ENCODE data around the gene ANOS1. TPM values are rescaled to one million over a fixed set of nuclear protein-coding genes. Genes with fewer than 3 reads are reported as not detected.

ANOS1 gene
- total RNA-seq, 1 donor from 2014 or later: 19.9 TPM

DNA sequence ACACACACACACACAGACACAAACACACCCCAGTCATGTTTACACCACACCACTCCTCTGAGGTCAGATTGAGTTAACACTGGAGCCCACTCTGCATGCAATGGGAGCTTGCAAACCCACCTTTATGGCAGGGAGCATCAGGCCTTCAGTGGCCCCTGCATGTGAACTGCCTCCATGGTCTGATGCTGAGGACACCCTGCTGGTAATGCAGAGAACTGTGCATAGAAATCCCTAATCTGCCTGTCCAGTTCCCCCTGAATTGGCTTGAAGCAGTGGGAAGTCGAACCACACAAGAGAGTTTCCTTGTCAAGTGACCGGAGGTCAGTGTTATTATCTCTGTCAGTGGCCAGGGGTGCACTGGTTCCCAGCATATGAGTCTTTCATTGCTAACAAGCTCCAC, 59.8 kb downstream of the ANOS1 start:
- no peak overlapping the region for H3K27ac Mint-ChIP-seq
- H3K4me1 Mint-ChIP-seq (ENCODE audit: unreplicated experiment): peaks cover 7% of the 10 kb centered on the region
- no peaks in the 10 kb centered on the region for H3K27me3 Mint-ChIP-seq
- TF ChIP-seq, protein P1, sequence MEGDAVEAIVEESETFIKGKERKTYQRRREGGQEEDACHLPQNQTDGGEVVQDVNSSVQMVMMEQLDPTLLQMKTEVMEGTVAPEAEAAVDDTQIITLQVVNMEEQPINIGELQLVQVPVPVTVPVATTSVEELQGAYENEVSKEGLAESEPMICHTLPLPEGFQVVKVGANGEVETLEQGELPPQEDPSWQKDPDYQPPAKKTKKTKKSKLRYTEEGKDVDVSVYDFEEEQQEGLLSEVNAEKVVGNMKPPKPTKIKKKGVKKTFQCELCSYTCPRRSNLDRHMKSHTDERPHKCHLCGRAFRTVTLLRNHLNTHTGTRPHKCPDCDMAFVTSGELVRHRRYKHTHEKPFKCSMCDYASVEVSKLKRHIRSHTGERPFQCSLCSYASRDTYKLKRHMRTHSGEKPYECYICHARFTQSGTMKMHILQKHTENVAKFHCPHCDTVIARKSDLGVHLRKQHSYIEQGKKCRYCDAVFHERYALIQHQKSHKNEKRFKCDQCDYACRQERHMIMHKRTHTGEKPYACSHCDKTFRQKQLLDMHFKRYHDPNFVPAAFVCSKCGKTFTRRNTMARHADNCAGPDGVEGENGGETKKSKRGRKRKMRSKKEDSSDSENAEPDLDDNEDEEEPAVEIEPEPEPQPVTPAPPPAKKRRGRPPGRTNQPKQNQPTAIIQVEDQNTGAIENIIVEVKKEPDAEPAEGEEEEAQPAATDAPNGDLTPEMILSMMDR (conservative IDR thresholded peaks at IDR 0.05): peak; percentile 65
- H3K36me3 Mint-ChIP-seq: no peaks in the 10 kb centered on the region
- no peaks in the 10 kb centered on the region for H3K9me3 Mint-ChIP-seq
- no peak overlapping the region for H3K4me3 Mint-ChIP-seq
- DNase-seq (ENCODE audit: extremely low spot score, unreplicated experiment): no peak

DNA sequence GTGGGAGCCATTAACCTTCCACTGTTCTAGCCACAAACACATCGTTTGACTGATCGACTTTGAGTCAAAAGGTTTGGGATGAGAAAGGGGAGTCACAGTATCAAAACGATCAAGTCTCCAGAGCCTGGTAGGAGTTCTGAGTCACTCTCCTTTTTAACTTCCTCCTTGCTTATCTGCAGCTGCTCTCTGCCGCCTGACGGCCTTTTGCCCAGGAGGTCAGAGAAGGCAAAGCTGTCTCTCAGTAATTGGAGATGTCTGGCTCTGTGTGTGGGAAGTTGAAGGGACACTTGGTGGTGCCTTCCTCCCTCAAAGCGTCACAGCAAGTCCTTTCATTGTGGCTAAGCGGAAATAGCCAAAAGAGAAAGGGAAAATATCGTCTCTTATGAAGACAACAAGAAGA, 63.1 kb downstream of the ANOS1 start:
- Mint-ChIP-seq H3K9me3 (no peaks in the 10 kb centered on the region), H3K27me3 (no peaks in the 10 kb centered on the region), H3K27ac (no peak overlapping the region), H3K4me3 (no peak overlapping the region), H3K4me1 (ENCODE audit: unreplicated experiment) (peaks cover 8% of the 10 kb centered on the region), H3K36me3 (no peaks in the 10 kb centered on the region)
- DNase-seq (ENCODE audit: extremely low spot score, unreplicated experiment): no peak
- TF ChIP-seq, protein P1 (conservative IDR thresholded peaks at IDR 0.05): no peak

DNA sequence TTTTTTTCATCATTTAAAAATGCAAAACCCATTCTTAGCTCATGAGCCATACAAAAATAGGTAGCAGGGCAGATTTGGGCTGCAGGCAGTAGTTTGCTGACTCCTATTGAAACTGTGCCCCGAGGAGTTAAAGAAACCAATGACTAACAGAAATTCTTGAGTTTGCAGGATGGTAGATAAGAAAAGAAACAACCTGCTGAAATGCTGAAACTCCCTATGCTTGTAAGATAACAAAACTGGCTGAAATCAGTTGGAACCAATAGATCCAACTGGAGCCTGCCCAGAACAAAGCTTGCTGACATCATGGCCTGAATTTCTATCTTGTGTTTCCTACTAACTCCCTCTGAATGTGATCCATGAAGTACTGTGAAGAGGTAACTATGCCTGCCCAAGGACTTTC, 68.6 kb downstream of the ANOS1 start:
- no peaks in the 10 kb centered on the region for H3K36me3 Mint-ChIP-seq
- H3K27me3 Mint-ChIP-seq: no peaks in the 10 kb centered on the region
- TF ChIP-seq, protein P1 (conservative IDR thresholded peaks at IDR 0.05): no peak

DNA sequence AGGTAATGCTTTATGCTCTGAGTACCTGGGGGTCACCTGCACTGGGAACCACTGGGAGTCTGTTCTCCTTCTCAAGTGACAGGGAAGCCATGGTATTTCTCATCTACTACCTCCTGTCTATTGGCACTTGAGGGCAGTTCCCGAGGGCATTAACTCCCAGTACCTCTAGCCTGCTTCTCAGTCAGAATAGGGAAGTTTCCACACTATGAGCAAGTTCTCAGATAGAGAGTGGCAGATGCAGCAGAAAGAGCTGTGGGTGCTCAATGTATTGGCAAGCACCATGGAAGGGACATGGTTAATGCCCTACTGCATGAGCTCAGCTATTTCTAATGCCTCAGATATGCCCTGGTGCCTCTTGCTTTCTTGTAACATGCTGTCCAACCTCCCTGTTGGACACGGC, 74.1 kb downstream of the ANOS1 start:
- H3K4me3 Mint-ChIP-seq: no peak overlapping the region
- no peaks in the 10 kb centered on the region for H3K27me3 Mint-ChIP-seq
- H3K9me3 Mint-ChIP-seq: peaks cover 5% of the 10 kb centered on the region
- peaks cover 17% of the 10 kb centered on the region for H3K4me1 Mint-ChIP-seq (ENCODE audit: unreplicated experiment)
- TF ChIP-seq, protein P1 (conservative IDR thresholded peaks at IDR 0.05): no peak
- no peak for DNase-seq (ENCODE audit: extremely low spot score, unreplicated experiment)
- H3K36me3 Mint-ChIP-seq: peaks cover 4% of the 10 kb centered on the region
- no peak overlapping the region for H3K27ac Mint-ChIP-seq

More for the DNA sequence above, 68.6 kb downstream of the ANOS1 start:
- no peaks in the 10 kb centered on the region for H3K9me3 Mint-ChIP-seq
- peaks cover 17% of the 10 kb centered on the region for H3K4me1 Mint-ChIP-seq (ENCODE audit: unreplicated experiment)
- no peak for DNase-seq (ENCODE audit: extremely low spot score, unreplicated experiment)
- no peak overlapping the region for H3K27ac Mint-ChIP-seq
- H3K4me3 Mint-ChIP-seq: no peak overlapping the region

DNA sequence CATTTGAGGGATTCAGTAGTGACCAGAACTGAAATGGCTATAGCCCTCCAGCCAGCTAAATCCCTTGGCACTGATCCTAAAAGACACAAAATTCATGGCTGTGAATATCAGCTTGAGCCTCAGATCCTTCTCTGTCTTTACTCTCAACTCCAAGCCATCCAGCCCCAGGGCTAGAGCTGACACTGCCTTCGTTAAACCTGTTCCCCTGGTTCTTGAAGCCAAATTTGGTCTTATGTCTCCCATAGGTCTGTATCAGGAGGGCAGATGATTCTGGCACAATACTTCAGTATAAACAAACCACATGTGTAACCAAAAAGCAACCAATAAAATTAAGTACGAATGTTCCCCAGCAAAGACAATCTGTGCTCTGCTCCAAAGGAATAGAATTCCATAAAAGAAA, 78.0 kb downstream of the ANOS1 start:
- no peak for DNase-seq (ENCODE audit: extremely low spot score, unreplicated experiment)
- TF ChIP-seq, protein P1 (conservative IDR thresholded peaks at IDR 0.05): no peak
- Mint-ChIP-seq H3K4me1 (ENCODE audit: unreplicated experiment) (peaks cover 18% of the 10 kb centered on the region), H3K36me3 (peaks cover 4% of the 10 kb centered on the region), H3K27me3 (no peaks in the 10 kb centered on the region), H3K4me3 (peak overlapping the region; percentile 16), H3K9me3 (peaks cover 5% of the 10 kb centered on the region), H3K27ac (no peak overlapping the region)

DNA sequence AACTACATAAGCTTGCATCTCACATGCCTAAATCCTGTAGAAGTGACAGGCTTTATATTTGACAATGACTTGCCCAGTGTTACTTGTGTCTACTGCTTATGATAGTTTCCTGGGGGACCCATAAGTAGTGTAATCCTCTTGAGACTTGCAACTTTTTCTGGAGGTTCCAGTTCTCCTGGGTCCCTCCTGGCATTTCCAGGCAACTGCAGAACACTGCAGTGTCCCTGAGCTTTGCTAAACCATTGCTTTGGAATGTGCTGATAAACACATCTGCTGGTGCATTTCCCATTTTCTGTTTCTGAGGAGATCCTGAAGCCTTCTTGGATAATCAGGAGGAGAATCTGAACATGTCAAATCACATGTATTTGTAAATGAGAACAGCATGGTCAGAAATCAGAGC, 82.0 kb downstream of the ANOS1 start:
- Mint-ChIP-seq H3K27me3 (no peaks in the 10 kb centered on the region), H3K4me3 (no peak overlapping the region), H3K9me3 (no peaks in the 10 kb centered on the region), H3K36me3 (peaks cover 4% of the 10 kb centered on the region), H3K4me1 (ENCODE audit: unreplicated experiment) (peaks cover 18% of the 10 kb centered on the region), H3K27ac (no peak overlapping the region)
- TF ChIP-seq, protein P1 (conservative IDR thresholded peaks at IDR 0.05): no peak
- no peak for DNase-seq (ENCODE audit: extremely low spot score, unreplicated experiment)
